ENCODE measurements around the gene DNAH11.
A peak's percentile ranks its signal among the peaks of the same experiment; 100 is the strongest.

The DNAH11 gene

GRCh38 chr7:21562385-21562784, 19.5 kb downstream of the DNAH11 start:
- no peak for DNase-seq

GRCh38 chr7:21565614-21566013, 22.8 kb downstream of the DNAH11 start:
- no peak for DNase-seq

DNA sequence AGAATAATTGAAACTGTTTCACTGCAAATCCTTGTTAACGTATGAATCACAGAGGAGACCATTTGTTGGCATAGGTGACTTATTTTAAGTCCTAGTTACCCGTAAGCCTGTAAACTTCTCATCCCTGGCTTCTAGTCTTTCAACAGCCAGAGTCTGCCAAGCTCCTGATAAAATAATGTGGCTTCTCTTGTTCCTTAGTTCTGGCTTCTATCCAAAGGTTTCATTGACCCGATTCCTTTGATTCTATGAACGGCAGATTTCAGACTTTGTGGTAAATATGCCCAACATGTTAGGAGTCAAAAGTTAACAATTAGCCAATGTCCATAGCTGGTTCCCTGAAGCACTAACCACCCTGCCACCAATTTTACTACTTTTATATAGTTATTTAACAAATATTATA, 23.3 kb downstream of the DNAH11 start:
- peak; percentile 22 for DNase-seq

- DNase-seq, result peak; percentile 45
Measured at GRCh38 chr7:21568762-21569161, 25.9 kb downstream of the DNAH11 start.

DNA sequence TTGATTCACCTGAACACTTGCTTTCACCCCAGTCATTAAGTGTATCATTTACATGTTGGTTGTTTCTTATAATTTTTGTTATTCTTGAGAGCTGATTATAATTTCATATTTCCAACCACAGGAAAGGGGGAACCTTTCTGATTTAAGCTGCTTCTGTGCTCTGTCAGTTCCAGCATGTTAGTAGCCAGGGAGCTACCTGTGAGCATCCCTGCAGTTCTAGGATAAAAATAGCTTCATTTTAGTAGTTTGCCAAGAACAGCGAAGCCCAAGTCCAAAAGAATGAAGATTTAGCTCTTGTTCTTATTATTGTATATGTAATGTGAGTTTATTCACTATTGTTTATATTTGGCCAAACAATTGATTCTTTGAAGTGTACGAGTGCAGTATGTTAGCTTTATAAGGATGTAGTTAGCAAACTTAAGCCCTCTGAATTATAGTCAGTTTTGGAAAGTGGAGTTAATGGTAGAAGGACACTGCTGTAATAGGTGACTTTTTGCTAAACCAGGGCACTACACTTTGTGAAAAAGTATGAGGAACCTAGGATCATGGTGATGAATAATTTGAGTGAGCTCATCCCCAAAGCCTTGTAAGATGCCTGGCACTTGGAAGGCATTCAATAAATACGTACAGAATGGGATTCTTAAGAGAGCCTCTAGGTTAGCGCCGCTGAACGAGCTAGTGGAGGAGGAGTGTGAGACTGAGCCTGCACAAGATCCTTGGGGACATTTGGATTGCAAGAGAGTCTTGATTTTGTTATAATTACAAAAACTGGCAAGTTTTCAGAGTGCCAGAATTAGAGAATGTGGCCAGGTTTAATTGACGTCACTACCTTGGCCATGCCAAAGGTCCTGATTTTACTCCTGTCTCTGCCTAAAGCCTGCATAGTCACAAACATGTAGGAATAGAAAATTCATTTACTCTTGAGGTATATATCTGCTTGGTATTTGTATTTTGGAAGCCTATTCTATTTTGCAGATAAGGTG, 29.8 kb downstream of the DNAH11 start:
- no peak for DNase-seq

DNA sequence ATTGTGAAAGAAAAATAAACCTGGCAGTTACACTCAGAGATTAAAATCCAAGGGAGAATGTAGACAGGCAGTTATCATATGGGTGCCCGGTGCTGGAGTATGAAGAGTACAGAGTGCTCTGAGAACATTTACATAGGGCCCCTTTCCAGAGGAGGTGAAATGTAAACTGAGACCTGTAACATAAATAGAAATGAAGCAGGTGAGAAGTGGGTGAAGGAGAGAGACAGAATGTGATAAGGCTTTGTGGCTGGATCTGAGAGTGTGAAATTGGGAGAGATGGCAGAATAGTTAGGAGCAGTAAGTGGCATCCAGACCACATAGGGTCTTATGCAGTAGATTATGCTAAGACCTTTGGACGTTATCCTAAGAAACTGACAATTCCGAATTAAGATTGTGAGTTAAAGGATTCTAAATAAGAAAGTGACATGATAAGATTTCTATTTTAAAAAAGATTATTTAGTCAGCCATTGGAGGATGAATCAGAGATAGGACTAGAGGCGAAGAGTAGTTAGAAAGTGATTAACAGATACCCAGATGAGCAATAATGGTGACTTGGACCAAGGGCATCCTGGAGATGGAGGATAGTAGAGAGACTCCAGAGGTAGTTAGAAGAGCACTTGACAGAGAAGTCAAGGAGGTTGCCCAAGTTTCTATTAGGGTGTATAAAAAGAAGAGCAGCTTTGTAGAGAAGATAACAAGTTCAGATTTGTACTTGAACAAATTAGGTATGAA, 36.7 kb downstream of the DNAH11 start:
- no peak for DNase-seq

DNA sequence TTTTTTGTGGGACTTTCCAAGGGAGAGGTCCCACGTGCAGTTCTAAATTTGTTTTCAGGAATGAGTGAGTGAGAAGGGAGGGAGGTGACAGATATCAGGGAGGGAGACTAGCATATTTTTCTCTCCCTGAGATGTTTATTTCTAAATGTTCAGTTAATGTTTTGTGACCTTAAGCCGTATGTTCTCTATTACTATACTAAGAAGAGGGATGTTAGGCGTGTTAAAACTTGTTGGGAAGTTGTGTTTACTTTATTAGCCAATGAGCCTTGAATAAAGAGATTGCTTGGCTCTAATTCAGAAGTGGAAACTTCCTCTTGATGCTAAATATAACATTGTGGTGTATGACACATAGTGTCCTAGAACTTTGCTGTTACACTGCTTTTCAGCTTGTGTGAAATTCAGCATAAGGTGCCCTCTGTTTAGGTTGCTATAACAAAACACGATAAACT, 37.3 kb downstream of the DNAH11 start:
- no peak for DNase-seq

- DNase-seq, result no peak
Measured at GRCh38 chr7:21585070-21585724, 42.4 kb downstream of the DNAH11 start.

DNA sequence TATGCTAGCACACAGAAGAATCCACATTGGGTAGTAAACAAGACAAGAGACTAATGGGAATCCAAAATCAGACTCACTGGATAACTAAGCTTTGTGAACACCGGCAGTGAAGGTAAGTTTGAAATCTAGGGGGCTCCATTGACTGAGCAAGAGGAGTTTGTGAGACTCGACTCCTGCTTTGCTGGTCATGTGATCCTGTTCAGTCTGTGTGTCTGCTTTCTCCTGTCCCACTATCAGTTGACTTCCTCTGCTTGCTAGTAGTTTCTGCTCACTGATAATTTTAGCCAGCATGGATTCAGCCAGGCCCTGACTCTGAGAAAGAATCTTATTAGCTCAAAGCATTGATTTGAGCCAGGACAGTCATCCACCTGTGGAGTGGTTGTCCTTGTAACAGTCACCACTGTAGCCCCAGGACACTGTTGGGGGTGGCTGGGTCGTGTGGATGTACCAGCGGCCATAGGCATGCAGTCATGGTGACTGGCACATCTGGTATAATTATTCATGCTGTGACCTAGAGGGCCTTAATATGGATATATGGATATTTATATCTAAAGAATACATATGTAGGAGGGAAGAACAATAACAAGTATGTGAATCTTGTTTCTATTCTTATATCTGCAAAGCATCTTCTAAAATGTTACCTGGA, 44.4 kb downstream of the DNAH11 start:
- no peak for DNase-seq

- DNase-seq, result no peak
Measured at GRCh38 chr7:21596801-21597200, 54.0 kb downstream of the DNAH11 start.

DNA sequence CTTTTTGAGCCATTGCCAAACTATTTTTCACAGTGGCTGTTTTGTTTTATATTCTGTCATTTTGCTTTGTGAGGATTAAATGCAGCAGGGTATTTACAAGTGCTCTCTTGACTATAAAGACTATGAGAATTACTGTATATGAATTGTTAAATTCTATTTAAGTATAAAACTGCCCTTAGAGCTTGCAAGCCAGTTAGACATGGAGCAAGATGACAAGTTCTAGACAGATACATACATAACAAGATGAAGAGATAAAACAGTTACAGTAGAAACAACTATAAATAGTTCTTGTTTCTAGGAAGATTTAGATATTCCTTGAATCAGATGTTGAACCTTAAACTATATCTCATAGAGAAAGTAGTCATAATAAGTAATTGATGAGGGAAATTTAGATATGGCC, 60.6 kb downstream of the DNAH11 start:
- DNase-seq, result no peak

- no peak for DNase-seq
Measured at GRCh38 chr7:21603972-21604749, 61.3 kb downstream of the DNAH11 start.

- DNase-seq, result no peak
Measured at GRCh38 chr7:21605008-21605585, 62.3 kb downstream of the DNAH11 start.

GRCh38 chr7:21608465-21608864, 65.6 kb downstream of the DNAH11 start:
- no peak for DNase-seq

DNA sequence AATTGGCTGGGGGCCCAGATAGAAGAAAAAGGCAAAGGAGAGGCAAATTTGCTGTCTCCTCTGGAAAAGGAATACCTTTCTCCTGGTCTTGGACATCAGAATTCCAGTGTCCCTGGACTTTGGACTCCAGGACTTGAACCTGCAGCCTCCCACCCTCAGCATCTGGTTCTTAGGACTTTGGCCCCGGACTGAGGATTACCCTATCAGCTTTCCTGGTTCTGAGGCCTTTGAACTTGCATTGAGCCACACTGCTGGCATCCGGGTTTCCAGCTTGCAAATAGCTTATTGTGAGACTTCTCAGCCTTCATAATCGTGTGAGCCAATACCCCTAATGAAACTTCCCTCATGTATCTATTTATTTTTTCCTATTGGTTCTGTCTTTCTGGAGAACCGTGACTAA, 68.3 kb downstream of the DNAH11 start:
- no peak for DNase-seq

DNA sequence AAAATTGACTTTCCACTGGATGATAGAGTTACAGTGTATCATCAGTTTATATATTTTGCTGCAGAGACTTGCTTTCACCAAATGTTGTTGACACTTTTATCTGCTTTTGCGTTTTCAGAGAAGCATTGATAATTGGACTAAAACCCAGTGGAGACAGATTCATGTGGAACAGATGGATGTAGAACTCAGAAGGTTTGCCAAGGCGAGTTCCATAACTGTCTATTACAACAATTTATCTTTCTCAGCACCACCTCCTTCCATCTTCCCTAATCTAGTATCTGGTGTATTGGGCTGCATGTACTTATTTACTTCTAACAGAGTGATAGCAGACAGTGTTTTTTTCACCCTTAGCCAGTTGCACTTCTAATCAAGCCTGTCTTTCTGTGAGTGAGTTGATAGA, 73.3 kb downstream of the DNAH11 start:
- no peak for DNase-seq

GRCh38 chr7:21616796-21617436, 74.1 kb downstream of the DNAH11 start:
- DNase-seq, result no peak

GRCh38 chr7:21617513-21617912, 74.7 kb downstream of the DNAH11 start:
- DNase-seq, result no peak

- no peak for DNase-seq
Measured at GRCh38 chr7:21617916-21618390, 75.1 kb downstream of the DNAH11 start.

GRCh38 chr7:21618706-21619105, 75.9 kb downstream of the DNAH11 start:
- no peak for DNase-seq

- DNase-seq, result no peak
Measured at GRCh38 chr7:21620054-21620453, 77.2 kb downstream of the DNAH11 start.

Measured in NCI-H1092 treated with DMSO at 0.1 percent for 48 hours (cell line).